HG02938 (cell line): Measurements from ENCODE around the gene HENMT1.
A peak's percentile ranks its signal among the peaks of the same experiment; 100 is the strongest.
"Not testable (repeated sequence)": the region's sequence is repeated elsewhere in the genome, so short reads cannot be mapped to it uniquely, and the experiment has no call there.

Source experiments
- ATAC-seq: cut with Tn5 transposase; IDR thresholded peaks from one replicate; pipeline ENCODE4 v1.9.1; 2021; ENCODE audit warnings: mild to moderate bottlenecking, moderate library complexity; ENCODE audit not compliant: unreplicated experiment

The HENMT1 gene

GRCh38 chr1:108661030-108661609, at the start of gene HENMT1:
HENMT1 (minus strand) TSS chr1:108661093; CDS start chr1:108659884, 1,209 bp downstream.
- ATAC-seq: peak; percentile 81

GRCh38 chr1:108708691-108709660, 48.1 kb upstream of the HENMT1 start:
- ATAC-seq: no peak

- no peak for ATAC-seq
These were observed 45.8 kb upstream of the HENMT1 start for GRCh38 chr1:108706643-108707042.

GRCh38 chr1:108704496-108704895, 43.6 kb upstream of the HENMT1 start:
- ATAC-seq: no peak

GRCh38 chr1:108703939-108704338, 43.0 kb upstream of the HENMT1 start:
- ATAC-seq: no peak

- ATAC-seq: not testable (repeated sequence)
These were observed 41.2 kb upstream of the HENMT1 start for GRCh38 chr1:108702109-108702508.

- no peak for ATAC-seq
These were observed 40.4 kb upstream of the HENMT1 start for GRCh38 chr1:108701176-108701849.

- no peak for ATAC-seq
These were observed 38.8 kb upstream of the HENMT1 start for GRCh38 chr1:108699375-108700332.

- ATAC-seq: no peak
These were observed 34.6 kb upstream of the HENMT1 start for GRCh38 chr1:108695535-108695934.

GRCh38 chr1:108692724-108693655, 32.1 kb upstream of the HENMT1 start:
- ATAC-seq: peak; percentile 57

GRCh38 chr1:108691942-108692723, 31.2 kb upstream of the HENMT1 start, which contains the start of gene PRPF38B:
PRPF38B (plus strand) TSS chr1:108692310; CDS start chr1:108692592, 282 bp downstream.
- ATAC-seq: peak; percentile 90

- ATAC-seq: peak; percentile 17
These were observed 30.4 kb upstream of the HENMT1 start for GRCh38 chr1:108691128-108691941.

- ATAC-seq: no peak
These were observed 25.9 kb upstream of the HENMT1 start for GRCh38 chr1:108686614-108687313.

GRCh38 chr1:108685529-108685928, 24.6 kb upstream of the HENMT1 start:
- no peak for ATAC-seq

GRCh38 chr1:108681701-108682100, 20.8 kb upstream of the HENMT1 start:
- ATAC-seq: not testable (repeated sequence)

- ATAC-seq: no peak
These were observed 18.8 kb upstream of the HENMT1 start for GRCh38 chr1:108679586-108680213.
